ENCODE results near the gene FGF11.

DNA sequence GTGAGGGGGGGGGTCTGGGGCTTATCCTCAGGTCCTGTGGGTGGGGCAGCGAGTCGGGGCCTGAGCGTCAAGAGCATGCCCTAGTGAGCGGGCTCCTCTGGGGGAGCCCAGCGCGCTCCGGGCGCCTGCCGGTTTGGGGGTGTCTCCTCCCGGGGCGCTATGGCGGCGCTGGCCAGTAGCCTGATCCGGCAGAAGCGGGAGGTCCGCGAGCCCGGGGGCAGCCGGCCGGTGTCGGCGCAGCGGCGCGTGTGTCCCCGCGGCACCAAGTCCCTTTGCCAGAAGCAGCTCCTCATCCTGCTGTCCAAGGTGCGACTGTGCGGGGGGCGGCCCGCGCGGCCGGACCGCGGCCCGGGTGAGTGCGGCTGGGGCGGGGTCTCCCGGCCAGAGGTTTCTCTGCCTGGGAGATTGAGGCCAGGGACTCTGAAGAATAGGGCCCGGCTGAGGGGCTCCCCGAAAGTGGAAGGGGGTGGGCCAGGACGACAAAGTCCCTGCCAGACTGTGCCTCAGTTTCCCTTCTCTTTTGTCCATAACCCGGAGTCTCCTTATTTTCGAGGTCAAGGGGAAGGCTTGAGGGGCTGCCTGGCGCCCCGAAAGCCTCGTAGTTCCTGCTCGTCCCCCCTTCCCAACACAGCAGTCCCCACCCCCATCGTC lies at the start of gene FGF11:
- TF ChIP-seq, protein P1, sequence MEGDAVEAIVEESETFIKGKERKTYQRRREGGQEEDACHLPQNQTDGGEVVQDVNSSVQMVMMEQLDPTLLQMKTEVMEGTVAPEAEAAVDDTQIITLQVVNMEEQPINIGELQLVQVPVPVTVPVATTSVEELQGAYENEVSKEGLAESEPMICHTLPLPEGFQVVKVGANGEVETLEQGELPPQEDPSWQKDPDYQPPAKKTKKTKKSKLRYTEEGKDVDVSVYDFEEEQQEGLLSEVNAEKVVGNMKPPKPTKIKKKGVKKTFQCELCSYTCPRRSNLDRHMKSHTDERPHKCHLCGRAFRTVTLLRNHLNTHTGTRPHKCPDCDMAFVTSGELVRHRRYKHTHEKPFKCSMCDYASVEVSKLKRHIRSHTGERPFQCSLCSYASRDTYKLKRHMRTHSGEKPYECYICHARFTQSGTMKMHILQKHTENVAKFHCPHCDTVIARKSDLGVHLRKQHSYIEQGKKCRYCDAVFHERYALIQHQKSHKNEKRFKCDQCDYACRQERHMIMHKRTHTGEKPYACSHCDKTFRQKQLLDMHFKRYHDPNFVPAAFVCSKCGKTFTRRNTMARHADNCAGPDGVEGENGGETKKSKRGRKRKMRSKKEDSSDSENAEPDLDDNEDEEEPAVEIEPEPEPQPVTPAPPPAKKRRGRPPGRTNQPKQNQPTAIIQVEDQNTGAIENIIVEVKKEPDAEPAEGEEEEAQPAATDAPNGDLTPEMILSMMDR (IDR thresholded peaks at IDR 0.05; ENCODE audit: insufficient read depth, low read length, poor library complexity, severe bottlenecking), result no peak
- no peak for TF ChIP-seq EZH2phosphoT487 (conservative IDR thresholded peaks at IDR 0.05; ENCODE audit: low read length)
